Transverse colon (tissue), 4 donors: ENCODE data around the gene PAX9. TPM values are rescaled to one million over a fixed set of nuclear protein-coding genes. Genes with fewer than 3 reads are reported as not detected.
"Not testable (repeated sequence)": the region's sequence is repeated elsewhere in the genome, so short reads cannot be mapped to it uniquely, and the experiment has no call there.

Experiments
- DNase-seq: peaks from one replicate; pipeline ENCODE4 v3.0.0-alpha.2; 2019
- H3K27ac ChIP-seq, 4 donors: fragments of 200-600 bp; sonication (generic); 2 replicates each; pipeline ENCODE4 v1.5.1; 2016 to 2018; ENCODE audit warnings: inconsistent platforms in 4 of 4
- H3K27me3 ChIP-seq: fragments of 200-600 bp; sonication (generic); 2 replicates; pipeline ENCODE4 v1.5.1; 2017; ENCODE audit warnings: inconsistent platforms
- H3K36me3 ChIP-seq, 4 donors: fragments of 200-600 bp; sonication (generic); 2 replicates each; pipeline ENCODE4 v1.5.1; 2017 to 2019; ENCODE audit warnings: inconsistent platforms in 4 of 4
- H3K4me1 ChIP-seq, 4 donors: fragments of 200-600 bp; sonication (generic); 2 replicates each; pipeline ENCODE4 v1.5.1; 2017 to 2020; ENCODE audit warnings: inconsistent platforms in 4 of 4
- H3K4me3 ChIP-seq, 4 donors: fragments of 200-600 bp; sonication (generic); 1 replicate in 1 of 4; 2 replicates in 3 of 4; pipeline versions ENCODE4 v1.5.1 to v1.6.1; 2017 to 2019; ENCODE audit warnings: inconsistent platforms in 4 of 4
- H3K9me3 ChIP-seq, 2 donors: fragments of 200-600 bp; sonication (generic); 2 replicates each; pipeline ENCODE4 v1.5.1; 2017 to 2019; ENCODE audit warnings: inconsistent platforms in 2 of 2
- EP300 ChIP-seq: sonication (generic); formaldehyde crosslinking; IDR thresholded peaks from one replicate; pipeline ENCODE4 v1.6.1; 2017; ENCODE audit warnings: antibody characterized with exemption, low read depth
- POLR2A ChIP-seq: fragments of 450-650 bp; IDR thresholded peaks from one replicate; pipeline ENCODE4 v1.6.1; 2016; ENCODE audit warnings: antibody characterized with exemption, mild to moderate bottlenecking, moderate library complexity
- POLR2AphosphoS5 ChIP-seq, 3 donors: sonication (generic); formaldehyde crosslinking; IDR thresholded peaks; one replicate each; pipeline ENCODE4 v1.6.1; 2016; ENCODE audit warnings: antibody characterized with exemption in 3 of 3
- WGBS, 2 donors: methylation state at CpG; one replicate each; pipeline ENCODE4 v1.1.5; 2018; ENCODE audit warnings: low coverage in 1 of 2; 5-methylcytosine and 5-hydroxymethylcytosine counted together
- in situ Hi-C, 4 donors: fragments of 200-750 bp; cut with MboI; loops; one replicate each; pipeline versions ENCODE4 v1.15.0 to v1.15.1; 2017; ENCODE audit warnings: low sequenced_read_pairs in 3 of 4, low pct_ligation_motif_present in 1 of 4, low pct_unique_long_range_greater_than_20kb in 1 of 4
- intact Hi-C: fragments of 100-400 bp; cut with DNase I; formaldehyde crosslinking; loops from one replicate; pipeline ENCODE4 v1.15.1; 2023; ENCODE audit warnings: low total_unique reads
- total RNA-seq, 4 donors: library from RNA; depleted of rRNA; stranded (reverse); fragments of >200 nt; gene quantifications; one replicate each; pipeline ENCODE4 v1.1.0, GENCODE V29; 2016
- TF ChIP-seq, protein P1 (sequence below), 5 experiments: fragments of 200-600 bp in 3 of 5; fragments of 450-650 bp in 2 of 5; sonication (generic) in 3 of 5; IDR thresholded peaks; 1 replicate in 2 of 5; 2 replicates in 3 of 5; pipeline ENCODE4 v1.5.1; 2016 to 2017; ENCODE audit warnings: antibody characterized with exemption in 5 of 5, inconsistent platforms in 3 of 5, mild to moderate bottlenecking in 2 of 5, moderate library complexity in 1 of 5

PAX9 gene
- total RNA-seq, 4 donors from 2014 or later = 0.79 TPM; not detected in 3

DNA sequence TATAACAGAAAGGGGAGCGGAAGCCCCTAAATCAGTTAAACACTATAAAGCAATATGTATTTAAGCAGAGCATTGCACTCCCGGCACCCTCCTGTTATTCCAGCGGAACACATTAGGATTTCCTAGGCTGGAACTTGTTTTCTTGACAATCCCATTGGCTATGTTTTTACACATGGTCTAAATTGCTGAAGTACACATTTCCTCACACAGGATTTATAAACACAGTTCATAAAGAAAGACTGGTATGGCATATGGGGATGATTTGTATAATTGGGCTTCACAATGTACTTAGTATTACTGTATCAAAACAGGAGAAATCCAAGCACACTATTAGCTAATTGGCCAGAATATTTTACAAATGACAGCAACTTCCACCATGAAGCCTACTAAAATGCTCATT is 23.3 kb downstream of the PAX9 start:
- TF ChIP-seq POLR2AphosphoS5 (IDR thresholded peaks at IDR 0.05) = no peak
- no peak for TF ChIP-seq POLR2A
- TF ChIP-seq, protein P1, sequence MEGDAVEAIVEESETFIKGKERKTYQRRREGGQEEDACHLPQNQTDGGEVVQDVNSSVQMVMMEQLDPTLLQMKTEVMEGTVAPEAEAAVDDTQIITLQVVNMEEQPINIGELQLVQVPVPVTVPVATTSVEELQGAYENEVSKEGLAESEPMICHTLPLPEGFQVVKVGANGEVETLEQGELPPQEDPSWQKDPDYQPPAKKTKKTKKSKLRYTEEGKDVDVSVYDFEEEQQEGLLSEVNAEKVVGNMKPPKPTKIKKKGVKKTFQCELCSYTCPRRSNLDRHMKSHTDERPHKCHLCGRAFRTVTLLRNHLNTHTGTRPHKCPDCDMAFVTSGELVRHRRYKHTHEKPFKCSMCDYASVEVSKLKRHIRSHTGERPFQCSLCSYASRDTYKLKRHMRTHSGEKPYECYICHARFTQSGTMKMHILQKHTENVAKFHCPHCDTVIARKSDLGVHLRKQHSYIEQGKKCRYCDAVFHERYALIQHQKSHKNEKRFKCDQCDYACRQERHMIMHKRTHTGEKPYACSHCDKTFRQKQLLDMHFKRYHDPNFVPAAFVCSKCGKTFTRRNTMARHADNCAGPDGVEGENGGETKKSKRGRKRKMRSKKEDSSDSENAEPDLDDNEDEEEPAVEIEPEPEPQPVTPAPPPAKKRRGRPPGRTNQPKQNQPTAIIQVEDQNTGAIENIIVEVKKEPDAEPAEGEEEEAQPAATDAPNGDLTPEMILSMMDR (IDR thresholded peaks at IDR 0.05) = no peak
- TF ChIP-seq EP300 = no peak
- H3K4me1 ChIP-seq = no peaks in the 10 kb centered on the region
- in situ Hi-C loops (no loop called here), intact Hi-C loops (no loop called here)
- no peak for DNase-seq
- H3K36me3 ChIP-seq = no peaks in the 10 kb centered on the region
- no peak overlapping the region for H3K27ac ChIP-seq
- no peaks in the 10 kb centered on the region for H3K9me3 ChIP-seq
- H3K4me3 ChIP-seq = no peak overlapping the region
- 94 to 100% methylated on average over 3 of the region's 3 CpGs for WGBS, 2 donors
- no peaks in the 10 kb centered on the region for H3K27me3 ChIP-seq

DNA sequence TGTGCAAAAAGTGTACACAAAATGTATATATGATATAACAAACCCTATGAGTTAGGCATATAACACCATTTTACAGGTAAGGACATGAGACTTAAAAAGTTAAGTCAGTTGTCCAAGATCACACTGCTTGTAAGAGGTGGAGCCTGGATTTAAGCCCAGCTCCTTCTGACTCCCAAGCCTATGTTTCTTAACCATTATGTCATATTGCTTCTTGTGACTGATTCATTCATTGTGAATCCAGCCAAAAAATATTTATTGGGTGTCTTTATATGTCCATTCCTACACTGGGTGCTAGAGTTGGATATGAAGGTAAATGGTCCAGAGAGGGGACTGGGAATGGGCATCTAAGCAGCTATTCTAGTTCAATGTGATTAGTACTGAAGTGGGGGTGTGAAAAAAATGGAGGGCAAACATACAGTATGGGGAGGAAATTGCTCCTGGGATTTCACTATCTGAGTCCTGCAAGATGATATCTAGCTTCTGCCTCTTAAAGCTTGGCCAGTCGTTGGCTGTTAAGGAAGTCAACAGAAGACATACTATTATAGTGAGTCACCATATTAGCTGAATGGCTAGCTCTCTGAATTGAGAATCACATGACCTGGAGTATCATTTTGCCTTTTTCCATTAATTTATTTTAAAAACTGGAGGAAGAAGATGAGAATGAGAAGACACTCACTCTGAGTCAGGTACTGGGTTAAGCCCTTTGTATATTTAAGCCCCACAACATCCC is 28.8 kb downstream of the PAX9 start:
- H3K4me1 ChIP-seq = no peaks in the 10 kb centered on the region
- in situ Hi-C loops (no loop called here), intact Hi-C loops (no loop called here)
- H3K27ac ChIP-seq = no peak overlapping the region
- no peak overlapping the region for H3K4me3 ChIP-seq
- TF ChIP-seq EP300 = no peak
- TF ChIP-seq POLR2AphosphoS5 (IDR thresholded peaks at IDR 0.05) = no peak
- TF ChIP-seq, protein P1 (IDR thresholded peaks at IDR 0.05) = no peak
- no peak for TF ChIP-seq POLR2A
- H3K36me3 ChIP-seq = no peaks in the 10 kb centered on the region
- 39 to 67% methylated on average over 1 of the region's 1 CpG for WGBS, 2 donors
- H3K27me3 ChIP-seq = no peaks in the 10 kb centered on the region
- no peak for DNase-seq
- H3K9me3 ChIP-seq = no peaks in the 10 kb centered on the region

DNA sequence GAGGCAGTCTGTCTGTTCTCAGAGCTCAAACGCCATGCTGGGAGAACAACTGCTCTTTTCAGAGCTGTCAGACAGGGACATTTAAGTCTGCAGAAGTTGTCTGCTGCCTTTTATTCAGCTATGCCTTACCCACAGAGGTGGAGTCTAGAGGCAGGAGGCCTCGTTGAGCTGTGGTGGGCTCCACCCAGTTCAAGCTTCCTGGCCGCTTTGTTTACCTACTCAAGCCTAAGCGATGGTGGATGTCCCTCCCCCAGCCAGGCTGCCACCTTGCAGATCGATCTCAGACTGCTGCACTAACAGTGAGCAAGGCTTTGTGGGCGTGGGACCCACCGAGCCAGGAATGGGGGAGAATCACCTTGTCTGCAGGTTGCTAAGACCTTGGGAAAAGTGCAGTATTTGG is 37.8 kb downstream of the PAX9 start:
- 73 to 93% methylated on average over 3 to 7 of the region's 7 CpGs for WGBS, 2 donors
- H3K27ac ChIP-seq, H3K36me3 ChIP-seq, H3K4me1 ChIP-seq, DNase-seq, H3K27me3 ChIP-seq, intact Hi-C loops, in situ Hi-C loops, H3K4me3 ChIP-seq, H3K9me3 ChIP-seq: not testable (repeated sequence)

DNA sequence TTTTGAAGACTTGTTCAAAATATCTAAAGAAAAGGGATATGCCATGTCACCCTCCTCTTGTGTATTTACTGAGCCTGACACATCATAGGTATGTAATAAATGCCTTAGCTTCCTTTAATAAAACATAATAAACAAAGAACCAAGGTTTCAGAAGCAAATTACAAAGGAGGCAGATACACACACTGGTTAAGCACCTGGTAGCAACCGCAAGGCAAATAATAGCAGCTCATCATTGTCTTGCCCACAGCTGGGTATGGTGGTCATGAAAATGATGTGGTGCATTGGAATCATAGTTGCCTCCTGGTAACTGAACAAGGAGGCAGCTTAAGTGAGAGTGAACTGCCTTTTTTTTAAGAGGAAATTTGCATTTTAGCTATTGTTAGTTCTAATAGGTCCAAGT is 39.0 kb downstream of the PAX9 start:
- Histone ChIP-seq H3K4me1 (no peaks in the 10 kb centered on the region), H3K4me3 (no peak overlapping the region), H3K9me3 (no peaks in the 10 kb centered on the region), H3K36me3 (no peaks in the 10 kb centered on the region), H3K27ac (no peak overlapping the region), H3K27me3 (no peaks in the 10 kb centered on the region)
- intact Hi-C loops = no loop called here
- in situ Hi-C loops = no loop called here
- WGBS, 2 donors = 93 to 100% methylated on average over 1 of the region's 1 CpG
- no peak for TF ChIP-seq EP300
- no peak for TF ChIP-seq POLR2AphosphoS5 (IDR thresholded peaks at IDR 0.05)
- TF ChIP-seq, protein P1 (IDR thresholded peaks at IDR 0.05) = no peak
- TF ChIP-seq POLR2A = no peak
- DNase-seq = no peak

DNA sequence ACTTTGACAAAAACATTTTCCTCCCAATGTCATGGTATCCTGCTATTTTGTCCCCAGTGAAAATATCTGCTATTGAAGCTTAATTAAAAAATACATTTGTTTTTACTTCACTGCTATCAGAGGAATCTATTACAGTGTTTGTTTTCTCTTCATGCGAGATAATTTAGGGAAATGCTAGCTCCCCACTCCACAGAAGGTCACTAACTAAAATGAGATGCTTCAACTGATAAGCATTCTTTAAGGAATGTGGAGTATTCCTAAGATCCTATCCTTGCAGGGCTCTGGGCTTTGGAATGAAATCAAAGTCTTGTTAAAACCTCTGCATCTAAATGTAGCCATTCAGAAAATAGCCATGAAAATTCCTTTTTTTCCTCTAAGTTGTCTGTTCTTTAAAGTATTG is 39.5 kb downstream of the PAX9 start:
- TF ChIP-seq, protein P1 (IDR thresholded peaks at IDR 0.05) = no peak
- no peak for TF ChIP-seq EP300
- TF ChIP-seq POLR2AphosphoS5 (IDR thresholded peaks at IDR 0.05) = no peak
- TF ChIP-seq POLR2A = no peak
- Histone ChIP-seq H3K9me3 (no peaks in the 10 kb centered on the region), H3K27me3 (no peaks in the 10 kb centered on the region), H3K36me3 (no peaks in the 10 kb centered on the region), H3K27ac (no peak overlapping the region), H3K4me3 (no peak overlapping the region), H3K4me1 (no peaks in the 10 kb centered on the region)
- intact Hi-C loops (no loop called here), in situ Hi-C loops (no loop called here)
- WGBS, 2 donors = 53 to 67% methylated on average over 1 of the region's 1 CpG
- no peak for DNase-seq
